ENCODE results near the gene UQCRH. TPM values are rescaled to one million over a fixed set of nuclear protein-coding genes. Genes with fewer than 3 reads are reported as not detected.
"Not testable (repeated sequence)": the region's sequence is repeated elsewhere in the genome, so short reads cannot be mapped to it uniquely, and the experiment has no call there.

UQCRH gene
- total RNA-seq, 2 donors from 2014 or later, result 144 to 237 TPM

GRCh38 chr1:46335081-46335480 lies 31.6 kb downstream of the UQCRH start:
- no peak overlapping the region for H3K27ac ChIP-seq
- no peak overlapping the region for H3K4me3 ChIP-seq
- peaks cover 5 to 6% of the 10 kb centered on the region in 2 donors for H3K4me1 ChIP-seq (ENCODE audit: control insufficient read depth in 1 of 2, low read depth in 2 of 2)
- H3K27me3 ChIP-seq (replicated peaks; ENCODE audit: insufficient read depth), result no peaks in the 10 kb centered on the region
- no peak for TF ChIP-seq CTCF (IDR thresholded peaks at IDR 0.05)
- no peaks in the 10 kb centered on the region for H3K9me3 ChIP-seq
- DNase-seq (ENCODE audit: low spot score), result no peak
- ATAC-seq (ENCODE audit: insufficient number of reproducible peaks, low FRiP score, low read depth), result no peak
- H3K36me3 ChIP-seq, result no peaks in the 10 kb centered on the region

- H3K27ac ChIP-seq; H3K4me3 ChIP-seq; H3K27me3 ChIP-seq (replicated peaks; ENCODE audit: insufficient read depth); H3K36me3 ChIP-seq; DNase-seq (ENCODE audit: low spot score); H3K9me3 ChIP-seq; ATAC-seq (ENCODE audit: insufficient number of reproducible peaks, low FRiP score, low read depth): not testable (repeated sequence)
- peaks cover 12 to 18% of the 10 kb centered on the region in 2 donors for H3K4me1 ChIP-seq (ENCODE audit: control insufficient read depth in 1 of 2, low read depth in 2 of 2)
These were observed 33.9 kb downstream of the UQCRH start for GRCh38 chr1:46337409-46337808.

- peak within 1 kb of the TSS; percentile 96 for H3K4me3 ChIP-seq
- H3K27ac ChIP-seq, result peak within 1 kb of the TSS; percentile 98 to 99
- ATAC-seq (ENCODE audit: insufficient number of reproducible peaks, low FRiP score, low read depth), result peak; percentile 87
- H3K36me3 ChIP-seq, result peaks cover 9% of the 10 kb centered on the region
- H3K27me3 ChIP-seq (replicated peaks; ENCODE audit: insufficient read depth), result no peaks in the 10 kb centered on the region
- peak; percentile 60 for TF ChIP-seq CTCF (IDR thresholded peaks at IDR 0.05)
- no peaks in the 10 kb centered on the region for H3K9me3 ChIP-seq
- H3K4me1 ChIP-seq (ENCODE audit: control insufficient read depth in 1 of 2, low read depth in 2 of 2), result peaks cover 12 to 18% of the 10 kb centered on the region in 2 donors
- DNase-seq (ENCODE audit: low spot score), result peak; percentile 81
These were observed 37.1 kb downstream of the UQCRH start, which contains the start of gene NSUN4 for GRCh38 chr1:46340404-46341221. Gene NSUN4 (plus strand): TSS chr1:46340807. CDS start chr1:46340827, 20 bp downstream.

GRCh38 chr1:46341222-46342083 lies 38.0 kb downstream of the UQCRH start:
- H3K27me3 ChIP-seq (replicated peaks; ENCODE audit: insufficient read depth), result no peaks in the 10 kb centered on the region
- DNase-seq (ENCODE audit: low spot score), result no peak
- peaks cover 12 to 18% of the 10 kb centered on the region in 2 donors for H3K4me1 ChIP-seq (ENCODE audit: control insufficient read depth in 1 of 2, low read depth in 2 of 2)
- no peak for ATAC-seq (ENCODE audit: insufficient number of reproducible peaks, low FRiP score, low read depth)
- H3K4me3 ChIP-seq, result peak overlapping the region; percentile 96
- peaks cover 9% of the 10 kb centered on the region for H3K36me3 ChIP-seq
- no peaks in the 10 kb centered on the region for H3K9me3 ChIP-seq
- peak overlapping the region; percentile 98 to 99 for H3K27ac ChIP-seq
- no peak for TF ChIP-seq CTCF (IDR thresholded peaks at IDR 0.05)

GRCh38 chr1:46342084-46342656 lies 38.7 kb downstream of the UQCRH start:
- no peak for ATAC-seq (ENCODE audit: insufficient number of reproducible peaks, low FRiP score, low read depth)

More at GRCh38 chr1:46342084-46342656, 38.7 kb downstream of the UQCRH start:
- DNase-seq (ENCODE audit: low spot score), result no peak
- Histone ChIP-seq H3K36me3 (peaks cover 16% of the 10 kb centered on the region), H3K4me3 (no peak overlapping the region), H3K27me3 (replicated peaks; ENCODE audit: insufficient read depth) (no peaks in the 10 kb centered on the region), H3K9me3 (no peaks in the 10 kb centered on the region), H3K4me1 (ENCODE audit: control insufficient read depth in 1 of 2, low read depth in 2 of 2) (peaks cover 12 to 18% of the 10 kb centered on the region in 2 donors), H3K27ac (peak overlapping the region; percentile 98 to 99)
- TF ChIP-seq CTCF (IDR thresholded peaks at IDR 0.05), result peak; percentile 13

Data from thoracic aorta (tissue), 2 donors.